PFSK-1 (cell line): ENCODE data around the gene ADGRG7.

Experiments
- FOXP2 ChIP-seq: optimal IDR thresholded peaks from 2 replicates; pipeline ENCODE3; 2011; ENCODE audit warnings: borderline replicate concordance, control low read depth, inconsistent platforms; ENCODE audit not compliant: insufficient read depth; ENCODE audit errors: extremely low read length, extremely low read depth
- POLR2AphosphoS5 ChIP-seq: IDR thresholded peaks from 2 replicates; pipeline ENCODE4 v1.6.1; 2012; ENCODE audit warnings: low read depth, mild to moderate bottlenecking, control low read depth, low read length, moderate library complexity
- REST ChIP-seq, 2 experiments: IDR thresholded peaks; 2 replicates each; pipeline versions ENCODE4 v1.6.1 to v1.8.0; 2011 to 2012; ENCODE audit warnings: low read depth in 2 of 2, low read length in 2 of 2, control low read depth in 1 of 2, inconsistent platforms in 1 of 2, mild to moderate bottlenecking in 1 of 2, moderate library complexity in 1 of 2; ENCODE audit not compliant: insufficient read depth in 1 of 2
- SIN3A ChIP-seq: IDR thresholded peaks from 2 replicates; pipeline ENCODE4 v1.6.1; 2012; ENCODE audit warnings: mild to moderate bottlenecking, low read length, moderate library complexity, borderline replicate concordance; ENCODE audit not compliant: insufficient read depth
- TAF1 ChIP-seq: IDR thresholded peaks from 2 replicates; pipeline ENCODE4 v1.6.1; 2012; ENCODE audit warnings: low read length, control low read depth, borderline replicate concordance; ENCODE audit not compliant: insufficient read depth

Gene ADGRG7

GRCh38 chr3:100602506-100603444 is 6.6 kb upstream of the ADGRG7 start:
- TF ChIP-seq POLR2AphosphoS5 (no peak), TAF1 (no peak), SIN3A (no peak), REST (IDR thresholded peaks at IDR 0.05; ENCODE audit: insufficient read depth in 1 of 2, low read depth in 2 of 2, low read length in 2 of 2) (no peak), FOXP2 (no peak)

GRCh38 chr3:100603469-100603868 is 5.9 kb upstream of the ADGRG7 start:
- TF ChIP-seq POLR2AphosphoS5 (no peak), REST (IDR thresholded peaks at IDR 0.05; ENCODE audit: insufficient read depth in 1 of 2, low read depth in 2 of 2, low read length in 2 of 2) (no peak)

- TF ChIP-seq TAF1: no peak
Measured at GRCh38 chr3:100605358-100605757, 4.0 kb upstream of the ADGRG7 start.

- no peak for TF ChIP-seq POLR2AphosphoS5
- no peak for TF ChIP-seq SIN3A
- no peak for TF ChIP-seq FOXP2
- no peak for TF ChIP-seq TAF1
- TF ChIP-seq REST (IDR thresholded peaks at IDR 0.05; ENCODE audit: insufficient read depth in 1 of 2, low read depth in 2 of 2, low read length in 2 of 2): no peak
Measured at GRCh38 chr3:100606894-100607512, 2.4 kb upstream of the ADGRG7 start.

GRCh38 chr3:100609963-100610362 is 562 bp downstream of the ADGRG7 start:
- no peak for TF ChIP-seq POLR2AphosphoS5
- no peak for TF ChIP-seq SIN3A
- no peak for TF ChIP-seq FOXP2
- no peak for TF ChIP-seq TAF1
- TF ChIP-seq REST (IDR thresholded peaks at IDR 0.05; ENCODE audit: insufficient read depth in 1 of 2, low read depth in 2 of 2, low read length in 2 of 2): no peak
